A673 (cell line): Measurements from ENCODE around the gene ASTN1. TPM values are rescaled to one million over a fixed set of nuclear protein-coding genes. Genes with fewer than 3 reads are reported as not detected.

Experiments
- BruUV-seq: library from RNA; stranded (reverse); fragments of 400-500 nt; replicated peaks from 2 replicates; lab custom pipeline; 2021; lab: Mats Ljungman, UMichigan
- CTCF ChIA-PET: fragments of 300-600 bp; sonication (Branson Sonifier 250); formaldehyde crosslinking; loops from one replicate; lab custom pipeline; 2022; ENCODE audit warnings: antibody characterized with exemption; lab: Charles Lee
- POLR2A ChIA-PET: fragments of 300-600 bp; sonication (Branson Sonifier 250); formaldehyde crosslinking; loops from one replicate; lab custom pipeline; 2022; ENCODE audit warnings: antibody characterized with exemption; ENCODE audit not compliant: low non-redundant PET; lab: Charles Lee
- DNase-seq: peaks from one replicate; pipeline ENCODE4 v3.0.0-alpha.2; 2015; ENCODE audit warnings: low spot score
- H3K27ac ChIP-seq: fragments of 200-600 bp; sonication (generic); 2 replicates; pipeline ENCODE4 v1.5.1; 2016; ENCODE audit warnings: mixed run types, low read depth, mild to moderate bottlenecking, mixed read lengths, antibody characterized with exemption, low read length; ENCODE audit not compliant: poor library complexity, severe bottlenecking
- H3K27me3 ChIP-seq: fragments of 200-600 bp; sonication (generic); replicated peaks from 2 replicates; pipeline ENCODE4 v1.6.1; 2017; ENCODE audit warnings: mixed run types, low read depth, mild to moderate bottlenecking, mixed read lengths, antibody characterized with exemption, low read length; ENCODE audit not compliant: insufficient read depth, poor library complexity
- H3K36me3 ChIP-seq: fragments of 200-600 bp; sonication (generic); 2 replicates; pipeline ENCODE4 v1.6.1; 2016; ENCODE audit warnings: mixed run types, mild to moderate bottlenecking, mixed read lengths, antibody characterized with exemption, low read length; ENCODE audit not compliant: insufficient read depth, poor library complexity, severe bottlenecking
- H3K4me1 ChIP-seq: fragments of 200-600 bp; sonication (generic); 2 replicates; pipeline ENCODE4 v1.6.1; 2017; ENCODE audit warnings: mixed run types, mild to moderate bottlenecking, mixed read lengths, antibody characterized with exemption, low read length; ENCODE audit not compliant: insufficient read depth, poor library complexity, severe bottlenecking
- H3K4me3 ChIP-seq: fragments of 200-600 bp; sonication (generic); 2 replicates; pipeline ENCODE4 v1.5.1; 2016; ENCODE audit warnings: low read depth, mixed run types, mild to moderate bottlenecking, mixed read lengths, low read length; ENCODE audit not compliant: poor library complexity, severe bottlenecking
- H3K9me3 ChIP-seq: fragments of 200-600 bp; sonication (generic); 2 replicates; pipeline ENCODE4 v1.6.1; 2016; ENCODE audit warnings: mixed run types, low read depth, mild to moderate bottlenecking, mixed read lengths, antibody characterized with exemption, low read length; ENCODE audit not compliant: poor library complexity, severe bottlenecking
- EZH2 ChIP-seq: fragments of 200-600 bp; sonication (generic); IDR thresholded peaks from 2 replicates; pipeline ENCODE4 v1.6.1; 2017; ENCODE audit warnings: borderline replicate concordance, low read depth, mild to moderate bottlenecking, mixed read lengths, antibody characterized with exemption, low read length; ENCODE audit not compliant: poor library complexity, severe bottlenecking
- intact Hi-C: fragments of 100-400 bp; cut with micrococcal nuclease; formaldehyde crosslinking; loops from one replicate; pipeline ENCODE4 v1.10.0; 2022; ENCODE audit not compliant: unreplicated experiment
- total RNA-seq: library from RNA; stranded (reverse); gene quantifications from 2 replicates; pipeline ENCODE4 v1.2.3, GENCODE V29; 2021
- TF ChIP-seq, protein P1 (sequence below): fragments of 300-800, 200-600 bp; sonication (generic); conservative IDR thresholded peaks from 2 replicates; pipeline ENCODE4 v1.5.1; 2017; ENCODE audit warnings: low read depth, mild to moderate bottlenecking, antibody characterized with exemption, low read length, moderate library complexity, mixed read lengths

ASTN1 gene
- total RNA-seq, 1 experiment from 2014 or later, result 0.41 TPM

DNA sequence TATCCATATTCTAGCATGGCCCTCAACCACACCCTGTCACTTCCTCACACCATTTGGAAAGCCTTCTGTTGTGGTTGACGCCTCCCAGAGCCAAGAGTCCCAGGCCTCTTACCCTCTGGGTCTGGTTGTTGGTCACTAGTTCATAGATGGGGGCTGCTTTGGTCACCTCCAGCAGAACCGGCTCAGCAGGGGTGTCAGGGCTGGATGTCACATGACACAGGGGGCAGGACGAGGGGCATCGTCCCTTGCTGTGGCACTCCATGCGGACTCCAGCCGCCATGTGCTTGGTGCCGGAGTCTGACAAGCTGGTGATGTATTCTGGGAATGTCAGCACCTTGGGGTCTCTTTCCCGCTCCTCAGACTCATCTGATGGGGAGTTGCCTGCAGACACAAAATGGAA, 270.1 kb downstream of the ASTN1 start:
- H3K27me3 ChIP-seq, result no peaks in the 10 kb centered on the region
- TF ChIP-seq, protein P1, sequence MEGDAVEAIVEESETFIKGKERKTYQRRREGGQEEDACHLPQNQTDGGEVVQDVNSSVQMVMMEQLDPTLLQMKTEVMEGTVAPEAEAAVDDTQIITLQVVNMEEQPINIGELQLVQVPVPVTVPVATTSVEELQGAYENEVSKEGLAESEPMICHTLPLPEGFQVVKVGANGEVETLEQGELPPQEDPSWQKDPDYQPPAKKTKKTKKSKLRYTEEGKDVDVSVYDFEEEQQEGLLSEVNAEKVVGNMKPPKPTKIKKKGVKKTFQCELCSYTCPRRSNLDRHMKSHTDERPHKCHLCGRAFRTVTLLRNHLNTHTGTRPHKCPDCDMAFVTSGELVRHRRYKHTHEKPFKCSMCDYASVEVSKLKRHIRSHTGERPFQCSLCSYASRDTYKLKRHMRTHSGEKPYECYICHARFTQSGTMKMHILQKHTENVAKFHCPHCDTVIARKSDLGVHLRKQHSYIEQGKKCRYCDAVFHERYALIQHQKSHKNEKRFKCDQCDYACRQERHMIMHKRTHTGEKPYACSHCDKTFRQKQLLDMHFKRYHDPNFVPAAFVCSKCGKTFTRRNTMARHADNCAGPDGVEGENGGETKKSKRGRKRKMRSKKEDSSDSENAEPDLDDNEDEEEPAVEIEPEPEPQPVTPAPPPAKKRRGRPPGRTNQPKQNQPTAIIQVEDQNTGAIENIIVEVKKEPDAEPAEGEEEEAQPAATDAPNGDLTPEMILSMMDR, result no peak
- H3K4me1 ChIP-seq, result peaks cover 27% of the 10 kb centered on the region
- BruUV-seq, result no TSS peak
- no peaks in the 10 kb centered on the region for H3K36me3 ChIP-seq
- DNase-seq, result no peak
- ChIA-PET POLR2A (no interaction called here), CTCF (no interaction called here)
- intact Hi-C loops, result loop anchor here (10.0 kb wide), 2 partner anchors 680 to 1390 kb away; no protein-coding TSS in a partner anchor
- H3K4me3 ChIP-seq, result no peak overlapping the region
- no peak overlapping the region for H3K27ac ChIP-seq
- H3K9me3 ChIP-seq, result no peaks in the 10 kb centered on the region

DNA sequence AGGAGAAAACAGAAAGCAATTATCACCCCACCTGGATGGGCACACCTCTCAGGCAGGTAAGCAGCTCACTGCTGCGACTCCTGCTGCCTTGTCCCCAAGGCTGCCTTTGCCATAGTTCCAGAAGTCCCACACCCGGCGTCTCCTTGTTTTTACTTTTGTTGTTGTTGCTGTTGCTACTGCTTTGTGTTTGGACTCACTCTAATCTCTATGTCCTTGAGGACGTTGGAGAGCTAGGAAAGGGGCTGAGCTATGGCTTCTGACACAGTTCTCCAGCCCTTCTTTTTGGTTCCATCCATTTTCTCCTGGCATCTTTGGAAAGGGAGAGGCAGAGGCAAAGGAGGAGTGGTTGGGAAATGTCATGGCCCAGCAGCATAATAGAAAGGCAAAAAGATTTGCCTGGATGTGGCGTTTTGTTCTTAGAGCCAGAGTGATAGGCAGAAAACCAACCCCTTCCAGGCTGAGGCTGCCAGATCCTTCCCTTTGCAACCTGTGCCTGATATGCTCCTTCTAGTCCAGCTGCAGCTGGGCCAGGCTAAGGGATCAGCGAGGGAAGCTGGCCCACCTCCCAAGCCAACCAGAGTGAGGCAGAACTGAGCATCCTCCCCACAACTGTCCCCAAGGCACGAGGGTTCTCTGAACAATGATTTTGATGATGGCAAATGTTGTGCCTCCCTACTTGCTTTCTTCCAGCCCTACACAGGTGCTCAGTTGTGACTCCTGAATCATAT, 270.7 kb downstream of the ASTN1 start:
- POLR2A ChIA-PET, result no interaction called here
- Histone ChIP-seq H3K27ac (no peak overlapping the region), H3K9me3 (no peaks in the 10 kb centered on the region), H3K27me3 (no peaks in the 10 kb centered on the region), H3K4me3 (no peak overlapping the region), H3K4me1 (peaks cover 22% of the 10 kb centered on the region), H3K36me3 (no peaks in the 10 kb centered on the region)
- CTCF ChIA-PET, result no interaction called here
- no peak for TF ChIP-seq EZH2
- TF ChIP-seq, protein P1, result no peak
- BruUV-seq, result no TSS peak
- DNase-seq, result no peak
- intact Hi-C loops, result loop anchor here (10.0 kb wide), 2 partner anchors 681 to 1391 kb away; no protein-coding TSS in a partner anchor

DNA sequence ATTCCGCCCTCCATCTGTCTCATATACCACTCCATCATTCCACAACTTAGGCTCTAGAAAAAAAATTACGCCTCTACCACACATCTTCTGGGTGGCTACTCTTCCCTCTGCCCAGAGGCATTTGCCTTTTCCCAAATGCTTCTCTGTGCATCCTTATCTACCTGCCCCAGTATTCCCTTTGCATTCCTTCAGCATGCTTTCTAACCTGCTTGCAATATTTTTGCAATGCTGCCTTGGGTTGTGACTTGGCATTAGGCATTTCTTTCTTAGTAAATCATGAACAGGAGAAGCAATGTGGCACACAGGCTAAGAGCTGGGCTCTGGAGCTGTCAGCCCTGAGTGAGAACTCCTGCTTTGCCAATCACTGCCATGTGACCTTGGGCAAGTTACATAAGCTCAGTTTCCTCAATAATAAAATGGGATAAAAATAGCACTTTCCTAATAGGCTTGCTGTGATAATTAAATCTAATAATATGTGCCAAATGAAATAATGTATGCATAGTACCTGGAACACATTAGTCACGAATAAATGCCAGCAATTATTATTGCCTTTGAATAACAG, 276.0 kb downstream of the ASTN1 start:
- no peak overlapping the region for H3K27ac ChIP-seq
- no peaks in the 10 kb centered on the region for H3K36me3 ChIP-seq
- TF ChIP-seq, protein P1, result no peak
- TF ChIP-seq EZH2, result no peak
- CTCF ChIA-PET, result no interaction called here
- no peaks in the 10 kb centered on the region for H3K27me3 ChIP-seq
- POLR2A ChIA-PET, result no interaction called here
- no peaks in the 10 kb centered on the region for H3K4me1 ChIP-seq
- intact Hi-C loops, result no loop called here
- BruUV-seq, result no TSS peak
- no peak overlapping the region for H3K4me3 ChIP-seq
- no peak for DNase-seq
- H3K9me3 ChIP-seq, result no peaks in the 10 kb centered on the region
